IPS-20b (cell line): ENCODE data around the gene DYSF.

ENCODE experiments used
- H3K27ac ChIP-seq: one replicate; pipeline ENCODE4 v1.5.1; 2013; ENCODE audit warnings: low read length
- H3K27me3 ChIP-seq: 2 replicates; pipeline ENCODE4 v1.6.1; 2013; ENCODE audit warnings: mild to moderate bottlenecking, low read length, inconsistent platforms; ENCODE audit not compliant: insufficient read depth
- H3K36me3 ChIP-seq: 2 replicates; pipeline ENCODE4 v1.6.1; 2013; ENCODE audit warnings: low read depth, mild to moderate bottlenecking, inconsistent platforms, low read length, moderate library complexity; ENCODE audit not compliant: insufficient read depth
- H3K4me1 ChIP-seq: 2 replicates; pipeline ENCODE4 v1.6.1; 2013; ENCODE audit warnings: mild to moderate bottlenecking, control low read depth, inconsistent platforms, low read length, moderate library complexity; ENCODE audit not compliant: insufficient read depth
- H3K4me3 ChIP-seq: 2 replicates; pipeline ENCODE4 v1.5.1; 2013; ENCODE audit warnings: mild to moderate bottlenecking, low read length, inconsistent platforms
- H3K9ac ChIP-seq: 2 replicates; pipeline ENCODE4 v1.6.1; 2013; ENCODE audit warnings: low read depth, mild to moderate bottlenecking, inconsistent platforms, low read length, moderate library complexity
- H3K9me3 ChIP-seq: 2 replicates; pipeline ENCODE4 v1.6.1; 2013; ENCODE audit warnings: mild to moderate bottlenecking, low read depth, low read length, inconsistent platforms; ENCODE audit not compliant: insufficient read depth

Gene DYSF

DNA sequence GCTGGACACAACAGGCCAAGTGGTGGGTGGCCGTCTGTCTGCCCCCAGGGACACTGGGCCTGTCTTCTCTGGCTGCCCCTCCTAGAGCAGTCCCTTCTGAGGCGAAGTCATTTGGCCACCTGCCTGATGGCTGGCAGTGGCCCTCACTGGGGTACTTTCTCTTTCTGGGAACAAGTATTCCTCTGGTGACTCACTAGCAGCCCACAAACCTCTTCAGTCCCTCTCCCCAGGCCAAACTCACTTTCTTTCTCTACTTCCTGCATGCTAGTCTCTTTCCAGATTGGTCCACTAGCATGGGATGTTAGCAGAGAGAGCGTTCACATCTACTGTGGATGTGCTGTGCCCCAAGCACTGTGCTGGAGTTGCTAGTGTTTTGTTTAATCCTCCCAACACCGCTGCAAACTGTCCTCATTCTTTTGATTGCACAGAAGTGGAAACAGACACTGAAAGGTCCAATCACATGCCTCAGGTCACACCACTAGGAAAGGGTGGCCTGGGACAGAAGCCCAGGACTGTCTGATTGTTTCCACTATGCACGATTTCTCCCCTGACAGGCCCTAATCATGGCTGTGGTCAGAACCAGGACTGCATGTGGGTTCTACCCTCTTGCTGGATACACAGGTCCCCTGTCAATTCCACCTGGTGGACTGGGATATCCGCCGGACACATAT lies 5.2 kb downstream of the DYSF start:
- Histone ChIP-seq H3K4me3 (no peak overlapping the region), H3K4me1 (peaks cover 29% of the 10 kb centered on the region), H3K36me3 (no peaks in the 10 kb centered on the region), H3K27me3 (peaks cover 39% of the 10 kb centered on the region), H3K9me3 (no peaks in the 10 kb centered on the region), H3K9ac (no peak overlapping the region), H3K27ac (no peak overlapping the region)

DNA sequence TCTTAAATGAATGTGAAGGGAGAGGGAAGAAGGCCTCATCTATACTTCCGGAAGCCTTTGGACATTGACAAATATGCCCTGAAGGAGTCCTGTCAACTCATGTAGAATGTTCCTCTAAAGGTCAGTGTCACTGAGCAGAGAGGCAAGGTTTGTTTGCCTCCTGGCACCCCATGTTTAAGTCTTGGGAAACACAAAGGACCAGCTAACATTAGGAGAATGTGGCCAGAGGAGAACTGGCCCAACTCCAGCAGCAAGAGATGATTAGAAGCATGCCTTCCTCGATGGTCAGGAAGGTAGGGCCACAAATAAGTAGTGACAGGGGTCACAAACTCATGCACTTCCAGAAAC lies 5.7 kb downstream of the DYSF start:
- no peaks in the 10 kb centered on the region for H3K9me3 ChIP-seq
- no peak overlapping the region for H3K27ac ChIP-seq
- no peaks in the 10 kb centered on the region for H3K36me3 ChIP-seq
- H3K9ac ChIP-seq: no peak overlapping the region
- peaks cover 39% of the 10 kb centered on the region for H3K27me3 ChIP-seq
- H3K4me1 ChIP-seq: peaks cover 29% of the 10 kb centered on the region
- no peak overlapping the region for H3K4me3 ChIP-seq

DNA sequence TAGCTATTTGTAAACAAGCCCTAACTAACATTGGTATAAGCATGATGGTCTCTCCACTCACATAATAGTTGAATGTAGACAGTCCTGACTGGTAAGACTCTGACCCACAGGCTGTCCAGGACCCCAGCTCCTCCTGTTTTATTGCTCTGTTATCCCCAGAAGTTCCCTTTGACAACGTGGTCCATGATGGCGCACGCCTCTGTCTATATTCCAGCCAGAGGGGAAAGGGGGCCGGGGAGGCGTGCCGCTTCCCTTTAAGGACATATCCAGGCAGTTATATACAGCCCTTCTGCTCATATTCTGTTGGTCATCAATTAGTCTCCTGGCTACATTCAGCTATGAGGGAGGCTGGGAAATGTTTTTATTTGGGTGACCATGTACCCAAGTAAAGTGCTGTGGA lies 6.7 kb downstream of the DYSF start:
- peaks cover 23% of the 10 kb centered on the region for H3K4me1 ChIP-seq
- H3K27ac ChIP-seq: no peak overlapping the region
- no peaks in the 10 kb centered on the region for H3K9me3 ChIP-seq
- H3K4me3 ChIP-seq: no peak overlapping the region
- H3K36me3 ChIP-seq: no peaks in the 10 kb centered on the region
- peaks cover 39% of the 10 kb centered on the region for H3K27me3 ChIP-seq
- H3K9ac ChIP-seq: no peak overlapping the region

DNA sequence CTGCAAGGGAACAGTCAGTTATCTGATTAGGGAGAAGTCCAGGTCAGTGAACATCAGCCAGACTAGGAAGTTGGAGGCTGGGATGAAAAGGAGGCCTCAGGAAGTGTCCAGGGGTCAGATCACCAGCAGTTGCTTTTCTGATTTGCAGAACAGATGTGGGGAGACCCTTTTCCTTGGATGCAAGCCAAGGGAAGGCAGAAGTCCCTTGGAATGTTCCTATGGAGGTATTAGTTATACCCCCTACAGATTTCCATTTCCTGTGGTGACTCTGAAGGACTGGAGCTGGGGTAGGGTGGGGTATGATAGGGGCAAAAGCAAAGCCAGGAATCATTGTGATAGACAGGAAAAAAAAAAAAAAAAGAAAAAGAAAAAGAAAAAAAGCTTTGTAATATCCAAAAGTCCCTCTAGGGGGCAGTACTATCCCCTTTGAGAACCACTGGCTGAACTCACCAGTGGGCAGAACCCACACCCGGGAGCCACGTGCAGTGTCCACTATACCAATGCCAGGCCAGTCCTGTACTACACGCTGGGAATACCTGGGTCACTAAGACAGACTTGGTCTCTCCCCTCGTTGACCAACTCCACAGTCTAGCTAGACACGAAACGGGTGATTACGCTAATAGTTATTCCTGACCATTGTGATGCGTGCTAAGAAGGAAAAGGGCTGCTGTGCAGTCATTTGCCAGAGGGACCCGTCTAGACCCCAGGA lies 7.4 kb downstream of the DYSF start:
- H3K9me3 ChIP-seq: no peaks in the 10 kb centered on the region
- H3K4me3 ChIP-seq: no peak overlapping the region
- no peak overlapping the region for H3K9ac ChIP-seq
- peaks cover 44% of the 10 kb centered on the region for H3K27me3 ChIP-seq
- no peak overlapping the region for H3K27ac ChIP-seq
- H3K36me3 ChIP-seq: no peaks in the 10 kb centered on the region
- H3K4me1 ChIP-seq: peaks cover 16% of the 10 kb centered on the region; the same call in 1 of the 2 replicates

DNA sequence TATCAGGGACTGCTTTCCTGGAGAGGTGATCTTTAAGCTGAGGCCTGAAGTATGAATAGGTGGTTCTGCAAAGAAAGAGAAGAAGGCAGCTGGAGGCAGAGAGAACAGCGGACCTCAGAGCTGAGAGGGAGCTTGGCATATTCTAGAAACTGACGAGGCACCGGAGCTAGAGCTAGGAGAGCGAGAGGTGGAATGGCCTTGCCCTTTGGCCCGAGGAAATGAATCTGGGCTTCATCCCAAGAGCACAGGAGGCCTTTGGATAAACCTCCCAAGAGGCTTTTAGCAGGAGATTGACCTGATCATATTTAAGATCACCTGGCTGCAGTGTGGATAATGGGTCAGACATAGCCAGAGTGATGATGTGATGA lies 7.9 kb downstream of the DYSF start:
- Histone ChIP-seq H3K4me1 (peaks cover 11% of the 10 kb centered on the region; the same call in 1 of the 2 replicates), H3K36me3 (no peaks in the 10 kb centered on the region), H3K9ac (no peak overlapping the region), H3K27ac (no peak overlapping the region), H3K27me3 (peaks cover 49% of the 10 kb centered on the region), H3K9me3 (no peaks in the 10 kb centered on the region), H3K4me3 (no peak overlapping the region)

DNA sequence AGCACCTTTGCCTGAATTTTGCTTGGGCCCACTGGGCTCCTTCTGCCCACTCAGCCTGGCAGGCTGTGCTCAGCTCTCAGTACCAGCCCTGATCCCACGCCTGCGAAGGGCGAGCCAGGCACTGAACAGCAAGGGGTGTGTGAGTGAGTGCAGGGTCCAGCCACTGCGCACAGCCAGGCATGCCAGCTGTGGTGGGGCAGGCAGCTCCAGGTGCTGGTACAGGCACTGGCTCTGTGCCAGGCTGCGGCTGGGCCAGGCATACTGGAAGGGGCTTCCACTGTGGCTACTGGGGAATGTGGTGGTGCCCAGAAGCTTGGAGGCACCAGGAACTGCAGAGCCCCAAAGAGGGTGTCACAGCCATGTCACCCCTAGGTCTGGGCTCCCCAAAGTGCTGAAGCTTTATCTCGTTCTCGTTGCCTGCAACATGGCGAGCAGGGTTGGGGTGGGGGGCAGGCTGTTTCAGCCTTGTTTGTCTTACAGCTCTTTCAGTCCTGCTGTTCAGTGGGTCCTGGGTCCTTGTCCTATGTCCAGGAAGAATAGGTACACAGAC lies 8.8 kb downstream of the DYSF start:
- peaks cover 5% of the 10 kb centered on the region; the same call in 1 of the 2 replicates for H3K4me1 ChIP-seq
- H3K4me3 ChIP-seq: no peak overlapping the region
- no peak overlapping the region for H3K27ac ChIP-seq
- H3K36me3 ChIP-seq: no peaks in the 10 kb centered on the region
- H3K9ac ChIP-seq: no peak overlapping the region
- peaks cover 57% of the 10 kb centered on the region for H3K27me3 ChIP-seq
- H3K9me3 ChIP-seq: no peaks in the 10 kb centered on the region

DNA sequence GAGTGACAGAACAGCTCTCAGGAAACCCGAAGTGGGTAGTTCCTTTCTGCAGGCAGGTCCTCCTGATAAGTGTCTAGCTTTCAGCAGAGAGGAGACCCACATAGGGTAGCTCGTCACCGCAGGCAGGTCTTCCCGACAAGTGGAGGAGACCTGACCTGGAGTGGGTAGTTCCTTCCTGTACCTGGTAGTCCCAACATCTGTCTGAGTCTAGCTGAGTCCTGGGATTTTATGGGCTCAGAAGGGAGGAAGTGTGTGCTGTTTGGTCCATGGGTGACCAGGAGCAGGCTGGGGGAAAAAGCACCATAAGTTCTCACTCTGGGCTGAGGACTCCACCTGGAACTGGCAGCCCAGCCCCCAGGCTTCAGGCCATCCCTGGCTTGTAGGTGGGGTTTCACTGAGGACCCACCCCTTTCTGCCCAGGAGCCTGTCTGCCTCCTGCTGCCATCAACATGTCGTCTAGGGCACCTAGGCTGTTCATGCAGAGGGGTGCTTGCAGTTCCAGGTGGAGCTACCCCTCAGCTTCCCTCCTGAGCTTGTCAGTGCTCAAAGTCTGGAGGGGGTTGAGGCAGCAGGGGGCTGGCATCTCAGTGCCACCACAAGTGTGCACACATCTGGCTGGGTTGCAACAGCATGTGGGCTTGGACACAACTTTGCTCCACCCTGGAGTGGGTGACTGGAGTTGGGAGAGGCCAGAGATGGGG lies 9.4 kb downstream of the DYSF start:
- Histone ChIP-seq H3K27ac (no peak overlapping the region), H3K27me3 (peaks cover 64% of the 10 kb centered on the region), H3K4me1 (peaks cover 7% of the 10 kb centered on the region; the same call in 1 of the 2 replicates), H3K9ac (no peak overlapping the region), H3K9me3 (no peaks in the 10 kb centered on the region), H3K36me3 (no peaks in the 10 kb centered on the region), H3K4me3 (no peak overlapping the region)

DNA sequence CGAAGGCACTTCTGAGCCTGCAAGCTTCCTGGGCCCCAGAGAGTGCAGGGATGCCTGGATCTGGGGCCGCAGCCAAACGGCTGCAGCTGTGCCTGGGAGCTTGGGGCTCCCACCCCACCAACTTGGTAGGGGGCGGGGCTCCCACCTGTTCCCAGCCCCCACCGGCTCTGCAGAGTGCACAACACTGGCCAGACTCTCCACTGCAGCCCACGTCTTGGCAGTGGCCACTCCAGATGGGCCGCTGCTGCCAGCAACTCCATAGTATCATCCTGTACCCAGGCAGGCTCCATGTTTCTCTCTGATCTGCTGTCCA lies 9.9 kb downstream of the DYSF start:
- Histone ChIP-seq H3K9ac (no peak overlapping the region), H3K9me3 (no peaks in the 10 kb centered on the region), H3K4me1 (peaks cover 7% of the 10 kb centered on the region), H3K4me3 (no peak overlapping the region), H3K27ac (no peak overlapping the region), H3K36me3 (no peaks in the 10 kb centered on the region), H3K27me3 (peaks cover 69% of the 10 kb centered on the region)

DNA sequence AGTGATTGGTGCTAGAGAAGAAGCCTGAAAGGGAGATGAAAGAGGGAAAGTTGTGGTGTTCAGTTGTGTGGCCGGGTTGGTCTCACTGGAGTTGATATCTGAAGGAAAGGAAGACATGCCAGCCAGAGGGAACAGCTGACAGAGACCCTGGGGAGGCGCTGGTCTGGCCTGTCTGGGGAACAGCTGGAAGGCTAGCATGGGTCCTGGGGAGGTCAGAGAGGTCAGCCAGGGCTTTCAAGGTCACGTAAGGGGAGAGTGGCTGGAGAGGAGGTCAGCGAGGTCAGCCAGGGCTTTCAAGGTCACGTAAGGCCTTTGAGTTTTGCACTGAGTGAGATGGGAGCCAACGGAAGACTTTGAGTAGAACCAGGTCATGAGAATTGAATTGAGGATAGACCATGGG lies 11.0 kb downstream of the DYSF start:
- peaks cover 7% of the 10 kb centered on the region for H3K4me1 ChIP-seq
- no peak overlapping the region for H3K9ac ChIP-seq
- H3K27me3 ChIP-seq: peaks cover 80% of the 10 kb centered on the region
- H3K27ac ChIP-seq: no peak overlapping the region
- H3K36me3 ChIP-seq: no peaks in the 10 kb centered on the region
- no peaks in the 10 kb centered on the region for H3K9me3 ChIP-seq
- no peak overlapping the region for H3K4me3 ChIP-seq

DNA sequence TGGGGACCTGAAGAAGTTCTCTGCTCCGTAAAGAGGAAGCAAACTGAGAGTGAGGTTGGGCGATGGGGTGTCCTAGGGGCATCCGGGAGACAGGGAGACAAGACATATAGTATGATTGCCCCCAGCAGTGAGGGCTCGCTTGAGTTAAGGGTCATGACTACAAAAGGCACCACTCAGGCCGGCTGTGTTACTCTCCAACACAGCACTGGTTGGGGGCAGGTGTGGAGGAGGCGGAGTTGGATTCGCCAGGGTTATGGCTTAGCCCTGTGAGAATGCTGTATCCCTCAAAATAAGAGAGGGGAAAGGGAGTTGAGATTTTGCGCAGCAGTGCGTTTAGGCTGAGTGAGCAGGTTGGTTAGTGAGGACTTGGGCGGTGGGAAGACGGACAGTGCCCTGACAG lies 12.0 kb downstream of the DYSF start:
- Histone ChIP-seq H3K36me3 (no peaks in the 10 kb centered on the region), H3K9ac (no peak overlapping the region), H3K27me3 (peaks cover 86% of the 10 kb centered on the region), H3K4me3 (peak overlapping the region; percentile 73), H3K4me1 (peaks cover 7% of the 10 kb centered on the region), H3K27ac (no peak overlapping the region), H3K9me3 (no peaks in the 10 kb centered on the region)

DNA sequence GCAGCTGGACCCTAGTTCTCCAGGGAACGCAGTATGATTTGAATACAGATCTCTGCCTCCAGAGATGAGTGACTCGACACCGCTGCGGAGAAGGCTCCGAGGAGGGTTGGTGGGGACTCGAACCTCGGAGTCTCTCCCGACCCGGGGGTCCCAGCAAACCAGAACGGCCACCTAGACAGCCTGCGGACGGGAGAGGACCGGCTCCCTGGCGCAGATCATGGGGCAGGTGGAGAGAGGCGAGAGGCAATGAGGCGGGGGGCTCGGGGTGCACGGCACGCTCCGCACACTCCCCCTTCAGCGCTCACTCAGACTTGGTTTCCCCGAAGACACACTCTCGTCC lies 12.6 kb downstream of the DYSF start:
- Histone ChIP-seq H3K4me1 (peaks cover 7% of the 10 kb centered on the region), H3K36me3 (no peaks in the 10 kb centered on the region), H3K9me3 (no peaks in the 10 kb centered on the region), H3K27ac (no peak overlapping the region), H3K9ac (no peak overlapping the region), H3K4me3 (peak overlapping the region; percentile 73), H3K27me3 (peaks cover 86% of the 10 kb centered on the region)
